ENCODE measurements around the gene POLA1.

The POLA1 gene

DNA sequence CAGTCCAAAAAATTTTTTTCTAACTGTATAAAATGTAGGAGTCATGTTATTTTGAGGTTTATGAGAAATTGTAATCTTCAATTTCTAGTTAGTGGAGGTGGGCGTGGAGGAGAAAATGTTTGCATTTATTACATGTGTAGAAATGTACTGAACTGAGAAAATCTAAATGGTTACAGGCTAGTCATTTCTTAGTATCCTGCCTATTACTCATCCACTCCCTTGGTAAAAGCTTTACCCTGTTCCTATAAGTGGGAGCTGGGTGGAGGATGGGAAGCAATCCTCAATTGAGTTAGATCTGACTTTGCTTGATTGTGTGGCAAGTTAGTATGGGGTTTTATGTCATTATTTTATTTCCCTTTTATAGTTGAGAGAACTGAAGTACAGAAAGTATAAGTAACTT is 73.8 kb downstream of the POLA1 start:
- TF ChIP-seq TOX (CRISPR knock-in tag; IDR thresholded peaks at IDR 0.05; ENCODE audit: borderline replicate concordance) (no peak), TCF4 (CRISPR knock-in tag; IDR thresholded peaks at IDR 0.05; ENCODE audit: borderline replicate concordance) (no peak), ZNF70 (CRISPR knock-in tag; IDR thresholded peaks at IDR 0.05) (no peak)
- ATAC-seq, result no peak

DNA sequence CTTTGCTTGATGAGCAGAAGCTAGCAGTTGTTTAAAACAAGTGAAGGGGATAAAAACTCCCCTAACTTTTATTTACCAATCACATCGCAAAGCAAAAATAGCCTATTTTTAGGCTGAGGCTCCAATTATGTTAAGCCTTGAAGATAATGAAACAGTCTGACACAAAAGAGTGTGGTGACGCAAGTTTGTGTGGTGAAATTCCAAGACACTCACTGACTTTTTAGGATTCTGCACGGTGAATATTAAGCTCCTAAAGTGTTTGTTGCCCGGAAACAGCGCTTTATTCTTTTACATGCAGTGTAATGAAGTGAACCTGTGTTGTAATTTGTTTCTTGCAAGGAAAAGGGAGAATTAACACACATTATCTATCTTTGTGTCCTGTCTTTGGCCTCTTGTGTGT is 74.8 kb downstream of the POLA1 start:
- TF ChIP-seq ZNF8 (CRISPR knock-in tag; IDR thresholded peaks at IDR 0.05), result no peak
- TF ChIP-seq, protein P1, sequence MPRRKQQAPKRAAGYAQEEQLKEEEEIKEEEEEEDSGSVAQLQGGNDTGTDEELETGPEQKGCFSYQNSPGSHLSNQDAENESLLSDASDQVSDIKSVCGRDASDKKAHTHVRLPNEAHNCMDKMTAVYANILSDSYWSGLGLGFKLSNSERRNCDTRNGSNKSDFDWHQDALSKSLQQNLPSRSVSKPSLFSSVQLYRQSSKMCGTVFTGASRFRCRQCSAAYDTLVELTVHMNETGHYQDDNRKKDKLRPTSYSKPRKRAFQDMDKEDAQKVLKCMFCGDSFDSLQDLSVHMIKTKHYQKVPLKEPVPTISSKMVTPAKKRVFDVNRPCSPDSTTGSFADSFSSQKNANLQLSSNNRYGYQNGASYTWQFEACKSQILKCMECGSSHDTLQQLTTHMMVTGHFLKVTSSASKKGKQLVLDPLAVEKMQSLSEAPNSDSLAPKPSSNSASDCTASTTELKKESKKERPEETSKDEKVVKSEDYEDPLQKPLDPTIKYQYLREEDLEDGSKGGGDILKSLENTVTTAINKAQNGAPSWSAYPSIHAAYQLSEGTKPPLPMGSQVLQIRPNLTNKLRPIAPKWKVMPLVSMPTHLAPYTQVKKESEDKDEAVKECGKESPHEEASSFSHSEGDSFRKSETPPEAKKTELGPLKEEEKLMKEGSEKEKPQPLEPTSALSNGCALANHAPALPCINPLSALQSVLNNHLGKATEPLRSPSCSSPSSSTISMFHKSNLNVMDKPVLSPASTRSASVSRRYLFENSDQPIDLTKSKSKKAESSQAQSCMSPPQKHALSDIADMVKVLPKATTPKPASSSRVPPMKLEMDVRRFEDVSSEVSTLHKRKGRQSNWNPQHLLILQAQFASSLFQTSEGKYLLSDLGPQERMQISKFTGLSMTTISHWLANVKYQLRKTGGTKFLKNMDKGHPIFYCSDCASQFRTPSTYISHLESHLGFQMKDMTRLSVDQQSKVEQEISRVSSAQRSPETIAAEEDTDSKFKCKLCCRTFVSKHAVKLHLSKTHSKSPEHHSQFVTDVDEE (CRISPR knock-in tag; IDR thresholded peaks at IDR 0.05), result no peak
- TF ChIP-seq, protein P2, sequence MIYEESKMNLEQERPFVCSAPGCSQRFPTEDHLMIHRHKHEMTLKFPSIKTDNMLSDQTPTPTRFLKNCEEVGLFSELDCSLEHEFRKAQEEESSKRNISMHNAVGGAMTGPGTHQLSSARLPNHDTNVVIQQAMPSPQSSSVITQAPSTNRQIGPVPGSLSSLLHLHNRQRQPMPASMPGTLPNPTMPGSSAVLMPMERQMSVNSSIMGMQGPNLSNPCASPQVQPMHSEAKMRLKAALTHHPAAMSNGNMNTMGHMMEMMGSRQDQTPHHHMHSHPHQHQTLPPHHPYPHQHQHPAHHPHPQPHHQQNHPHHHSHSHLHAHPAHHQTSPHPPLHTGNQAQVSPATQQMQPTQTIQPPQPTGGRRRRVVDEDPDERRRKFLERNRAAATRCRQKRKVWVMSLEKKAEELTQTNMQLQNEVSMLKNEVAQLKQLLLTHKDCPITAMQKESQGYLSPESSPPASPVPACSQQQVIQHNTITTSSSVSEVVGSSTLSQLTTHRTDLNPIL (CRISPR knock-in tag; IDR thresholded peaks at IDR 0.05; ENCODE audit: low read depth), result no peak
- TF ChIP-seq, protein P3, sequence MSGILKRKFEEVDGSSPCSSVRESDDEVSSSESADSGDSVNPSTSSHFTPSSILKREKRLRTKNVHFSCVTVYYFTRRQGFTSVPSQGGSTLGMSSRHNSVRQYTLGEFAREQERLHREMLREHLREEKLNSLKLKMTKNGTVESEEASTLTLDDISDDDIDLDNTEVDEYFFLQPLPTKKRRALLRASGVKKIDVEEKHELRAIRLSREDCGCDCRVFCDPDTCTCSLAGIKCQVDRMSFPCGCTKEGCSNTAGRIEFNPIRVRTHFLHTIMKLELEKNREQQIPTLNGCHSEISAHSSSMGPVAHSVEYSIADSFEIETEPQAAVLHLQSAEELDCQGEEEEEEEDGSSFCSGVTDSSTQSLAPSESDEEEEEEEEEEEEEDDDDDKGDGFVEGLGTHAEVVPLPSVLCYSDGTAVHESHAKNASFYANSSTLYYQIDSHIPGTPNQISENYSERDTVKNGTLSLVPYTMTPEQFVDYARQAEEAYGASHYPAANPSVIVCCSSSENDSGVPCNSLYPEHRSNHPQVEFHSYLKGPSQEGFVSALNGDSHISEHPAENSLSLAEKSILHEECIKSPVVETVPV (CRISPR knock-in tag; IDR thresholded peaks at IDR 0.05), result no peak
- no peak for TF ChIP-seq ZFP30 (CRISPR knock-in tag; IDR thresholded peaks at IDR 0.05)
- TF ChIP-seq TOX (CRISPR knock-in tag; IDR thresholded peaks at IDR 0.05; ENCODE audit: borderline replicate concordance), result no peak
- no peak for TF ChIP-seq BACH2 (CRISPR knock-in tag; IDR thresholded peaks at IDR 0.05; ENCODE audit: borderline replicate concordance)
- TF ChIP-seq ESRRG (CRISPR knock-in tag; IDR thresholded peaks at IDR 0.05), result no peak
- TF ChIP-seq GLIS3 (CRISPR knock-in tag; IDR thresholded peaks at IDR 0.05), result no peak

DNA sequence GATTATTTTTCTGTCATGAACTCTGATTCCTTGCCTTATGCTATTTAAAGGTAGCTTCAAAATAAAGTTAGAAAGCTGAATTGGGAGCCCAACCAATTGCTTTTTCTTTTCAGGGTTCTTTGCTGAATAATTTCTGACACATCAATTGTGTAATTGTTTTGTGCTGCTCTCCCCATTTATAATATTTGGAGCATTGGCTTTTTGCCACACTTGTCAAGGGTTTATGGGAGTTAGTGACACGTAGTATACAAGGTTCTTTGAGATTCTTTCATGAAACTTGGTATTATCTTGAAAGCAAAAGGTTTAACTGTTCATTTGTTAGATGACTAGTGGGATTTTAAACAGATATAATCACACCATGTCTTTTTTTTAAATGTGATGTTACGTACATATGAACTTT is 80.9 kb downstream of the POLA1 start:
- TF ChIP-seq SNAI2 (CRISPR knock-in tag; IDR thresholded peaks at IDR 0.05) (no peak), PPARA (CRISPR knock-in tag; IDR thresholded peaks at IDR 0.05; ENCODE audit: borderline replicate concordance) (no peak), ESRRG (CRISPR knock-in tag; IDR thresholded peaks at IDR 0.05) (no peak), TOX (CRISPR knock-in tag; IDR thresholded peaks at IDR 0.05; ENCODE audit: borderline replicate concordance) (no peak), TCF4 (CRISPR knock-in tag; IDR thresholded peaks at IDR 0.05; ENCODE audit: borderline replicate concordance) (no peak), ZNF8 (CRISPR knock-in tag; IDR thresholded peaks at IDR 0.05) (no peak), ZNF70 (CRISPR knock-in tag; IDR thresholded peaks at IDR 0.05) (no peak)
- TF ChIP-seq, protein P1 (CRISPR knock-in tag; IDR thresholded peaks at IDR 0.05), result no peak
- ATAC-seq, result no peak

More for the DNA sequence above, 74.8 kb downstream of the POLA1 start:
- ATAC-seq, result no peak

DNA sequence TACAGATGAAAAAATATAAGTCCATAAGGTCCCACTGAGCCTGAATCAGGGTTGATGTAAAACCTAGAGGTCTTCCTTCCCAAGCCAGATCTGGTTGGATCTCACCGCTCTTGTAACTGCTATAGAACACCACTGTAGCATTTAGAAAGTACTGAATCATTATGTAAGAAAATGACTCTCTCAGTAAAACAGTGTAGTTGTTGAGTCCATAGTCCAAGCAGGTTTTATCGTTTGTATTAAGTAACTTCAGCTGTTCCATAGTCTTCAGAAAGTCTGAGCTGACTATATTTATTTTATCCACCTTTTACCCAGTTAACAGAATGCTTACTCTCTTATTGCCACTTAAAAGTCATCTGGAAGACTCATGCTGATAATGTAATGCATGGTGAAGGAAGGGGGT is 82.2 kb downstream of the POLA1 start:
- ATAC-seq, result no peak
- TF ChIP-seq ZC3H10 (CRISPR knock-in tag; IDR thresholded peaks at IDR 0.05), result no peak
- no peak for TF ChIP-seq GLIS3 (CRISPR knock-in tag; IDR thresholded peaks at IDR 0.05)
- TF ChIP-seq, protein P3 (CRISPR knock-in tag; IDR thresholded peaks at IDR 0.05), result no peak
- TF ChIP-seq, protein P4, sequence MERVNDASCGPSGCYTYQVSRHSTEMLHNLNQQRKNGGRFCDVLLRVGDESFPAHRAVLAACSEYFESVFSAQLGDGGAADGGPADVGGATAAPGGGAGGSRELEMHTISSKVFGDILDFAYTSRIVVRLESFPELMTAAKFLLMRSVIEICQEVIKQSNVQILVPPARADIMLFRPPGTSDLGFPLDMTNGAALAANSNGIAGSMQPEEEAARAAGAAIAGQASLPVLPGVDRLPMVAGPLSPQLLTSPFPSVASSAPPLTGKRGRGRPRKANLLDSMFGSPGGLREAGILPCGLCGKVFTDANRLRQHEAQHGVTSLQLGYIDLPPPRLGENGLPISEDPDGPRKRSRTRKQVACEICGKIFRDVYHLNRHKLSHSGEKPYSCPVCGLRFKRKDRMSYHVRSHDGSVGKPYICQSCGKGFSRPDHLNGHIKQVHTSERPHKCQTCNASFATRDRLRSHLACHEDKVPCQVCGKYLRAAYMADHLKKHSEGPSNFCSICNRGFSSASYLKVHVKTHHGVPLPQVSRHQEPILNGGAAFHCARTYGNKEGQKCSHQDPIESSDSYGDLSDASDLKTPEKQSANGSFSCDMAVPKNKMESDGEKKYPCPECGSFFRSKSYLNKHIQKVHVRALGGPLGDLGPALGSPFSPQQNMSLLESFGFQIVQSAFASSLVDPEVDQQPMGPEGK (CRISPR knock-in tag; IDR thresholded peaks at IDR 0.05; ENCODE audit: borderline replicate concordance), result no peak
- TF ChIP-seq, protein P5, sequence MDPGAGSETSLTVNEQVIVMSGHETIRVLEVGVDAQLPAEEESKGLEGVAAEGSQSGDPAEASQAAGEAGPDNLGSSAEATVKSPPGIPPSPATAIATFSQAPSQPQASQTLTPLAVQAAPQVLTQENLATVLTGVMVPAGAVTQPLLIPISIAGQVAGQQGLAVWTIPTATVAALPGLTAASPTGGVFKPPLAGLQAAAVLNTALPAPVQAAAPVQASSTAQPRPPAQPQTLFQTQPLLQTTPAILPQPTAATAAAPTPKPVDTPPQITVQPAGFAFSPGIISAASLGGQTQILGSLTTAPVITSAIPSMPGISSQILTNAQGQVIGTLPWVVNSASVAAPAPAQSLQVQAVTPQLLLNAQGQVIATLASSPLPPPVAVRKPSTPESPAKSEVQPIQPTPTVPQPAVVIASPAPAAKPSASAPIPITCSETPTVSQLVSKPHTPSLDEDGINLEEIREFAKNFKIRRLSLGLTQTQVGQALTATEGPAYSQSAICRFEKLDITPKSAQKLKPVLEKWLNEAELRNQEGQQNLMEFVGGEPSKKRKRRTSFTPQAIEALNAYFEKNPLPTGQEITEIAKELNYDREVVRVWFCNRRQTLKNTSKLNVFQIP (CRISPR knock-in tag; IDR thresholded peaks at IDR 0.05; ENCODE audit: borderline replicate concordance, low read depth), result no peak
- TF ChIP-seq, protein P2 (CRISPR knock-in tag; IDR thresholded peaks at IDR 0.05; ENCODE audit: low read depth), result no peak
- no peak for TF ChIP-seq ZNF565 (CRISPR knock-in tag; conservative IDR thresholded peaks at IDR 0.05; ENCODE audit: low read depth)
- TF ChIP-seq ZNF8 (CRISPR knock-in tag; IDR thresholded peaks at IDR 0.05), result no peak
- TF ChIP-seq OSR1 (CRISPR knock-in tag; IDR thresholded peaks at IDR 0.05), result no peak
